Non-pigmented ciliary epithelial cell (primary cell): Measurements from ENCODE around the gene GRIK4.

Experiments
- DNase-seq: peaks from one replicate; pipeline ENCODE4 v3.0.0-alpha.2; 2010; ENCODE audit warnings: low read depth

GRIK4 gene

DNA sequence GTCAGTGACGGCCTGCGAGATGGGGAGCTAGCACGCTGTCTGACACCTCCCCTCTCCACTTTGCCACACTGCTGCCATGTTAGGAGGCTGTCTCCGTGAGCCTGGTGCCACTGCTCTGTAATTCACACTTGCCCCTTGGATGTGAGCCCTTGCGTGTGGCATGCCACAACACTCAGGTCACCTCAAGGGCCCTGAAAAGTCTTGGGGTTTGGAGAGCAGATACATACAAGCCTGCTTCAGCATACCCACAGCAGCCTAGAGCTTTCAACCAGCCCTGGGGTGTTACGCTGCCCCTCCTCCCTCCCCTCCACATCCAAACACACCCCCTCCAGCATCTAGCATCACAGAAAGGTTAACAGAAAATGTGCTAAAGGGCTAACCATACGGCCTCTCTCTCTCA lies 442.8 kb downstream of the GRIK4 start:
- DNase-seq = no peak

DNA sequence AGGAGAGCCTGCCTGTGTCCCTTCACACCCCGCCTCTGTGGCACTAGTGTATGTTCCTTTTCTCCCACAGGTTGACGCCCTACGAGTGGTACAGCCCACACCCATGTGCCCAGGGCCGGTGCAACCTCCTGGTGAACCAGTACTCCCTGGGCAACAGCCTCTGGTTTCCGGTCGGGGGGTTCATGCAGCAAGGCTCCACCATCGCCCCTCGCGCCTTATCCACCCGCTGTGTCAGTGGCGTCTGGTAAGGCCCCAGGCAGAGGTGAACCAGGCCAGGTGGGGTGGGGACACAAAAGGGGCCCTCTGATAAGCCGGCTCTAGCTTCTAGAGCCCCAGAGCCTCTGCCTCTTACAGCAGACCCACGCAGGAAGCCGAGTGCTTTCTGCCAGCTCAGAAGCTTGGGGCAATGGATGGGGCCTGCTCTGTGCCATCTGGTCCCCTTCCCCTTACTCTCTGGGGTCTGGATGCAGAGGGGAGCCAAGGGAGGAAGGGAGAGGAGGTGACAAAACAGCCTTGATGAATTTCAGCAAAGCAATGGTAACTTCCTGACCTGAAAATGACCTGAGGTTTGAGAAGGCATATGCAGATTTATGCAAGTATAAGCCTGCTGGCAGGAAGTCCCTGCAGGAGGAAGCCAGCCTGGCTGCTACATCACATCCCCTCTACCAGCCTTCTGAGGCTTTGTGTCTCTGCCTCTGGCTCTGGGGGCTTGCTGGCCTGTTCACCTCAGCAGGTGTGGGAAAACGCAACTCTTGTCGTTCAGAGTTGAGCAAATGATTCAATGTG lies 445.4 kb downstream of the GRIK4 start:
- no peak for DNase-seq

DNA sequence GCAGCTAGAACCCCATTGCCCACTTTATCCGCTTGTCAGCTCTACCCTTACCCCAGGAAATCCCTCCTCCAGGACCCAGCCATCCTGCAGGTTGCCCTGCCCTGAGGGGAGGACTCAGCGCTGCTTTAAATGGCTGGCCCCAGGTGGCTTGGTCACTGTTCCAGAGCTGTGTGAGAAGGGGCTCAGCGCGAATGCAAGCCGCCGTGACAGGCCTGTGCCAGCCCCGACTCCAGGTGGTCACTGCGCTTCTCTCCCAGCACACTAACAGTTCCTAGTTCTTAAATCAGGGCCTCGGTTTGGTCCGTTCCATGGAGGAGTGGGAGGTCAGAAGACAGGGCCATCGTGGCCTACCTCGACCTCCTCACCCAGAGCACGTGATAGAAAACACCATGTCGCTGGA lies 446.6 kb downstream of the GRIK4 start:
- DNase-seq = no peak

DNA sequence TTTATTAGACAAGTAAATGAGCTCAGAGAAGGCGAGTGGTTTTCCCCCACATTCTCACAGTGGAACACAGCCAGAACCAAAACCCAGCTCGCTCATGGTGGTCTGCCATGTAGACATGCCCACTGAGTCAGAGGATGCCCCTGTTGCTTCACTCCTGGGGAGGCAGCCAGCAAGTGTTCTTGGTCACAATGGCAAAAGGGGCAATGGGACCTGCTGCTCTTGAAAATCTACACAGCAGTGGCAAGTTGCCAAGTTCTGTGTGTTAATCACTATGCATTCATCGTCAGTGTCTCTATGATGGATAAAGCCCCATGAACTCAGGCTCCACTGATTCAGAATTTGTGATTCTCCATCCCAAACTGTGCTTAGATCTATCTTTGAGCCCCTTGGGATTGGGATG lies 447.6 kb downstream of the GRIK4 start:
- DNase-seq = no peak

DNA sequence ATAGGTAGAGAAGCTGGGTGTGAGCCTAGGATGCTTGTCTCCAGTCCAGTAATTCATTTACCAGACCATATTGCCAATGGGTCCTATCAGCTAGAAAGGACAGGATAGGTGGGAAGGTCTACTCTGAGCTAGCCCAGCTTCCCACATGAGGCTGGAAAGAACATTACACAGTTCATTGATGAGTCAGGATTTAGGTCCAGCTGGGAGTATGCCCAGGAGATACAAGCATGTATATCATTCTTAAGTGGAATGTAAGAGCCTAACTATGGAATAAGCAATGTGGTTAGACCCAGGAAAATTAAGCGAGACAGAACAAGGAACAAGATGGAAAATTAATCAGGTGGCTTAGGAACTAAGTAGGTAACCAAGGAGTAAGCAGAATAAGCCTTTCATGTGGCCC lies 453.3 kb downstream of the GRIK4 start:
- DNase-seq = no peak

DNA sequence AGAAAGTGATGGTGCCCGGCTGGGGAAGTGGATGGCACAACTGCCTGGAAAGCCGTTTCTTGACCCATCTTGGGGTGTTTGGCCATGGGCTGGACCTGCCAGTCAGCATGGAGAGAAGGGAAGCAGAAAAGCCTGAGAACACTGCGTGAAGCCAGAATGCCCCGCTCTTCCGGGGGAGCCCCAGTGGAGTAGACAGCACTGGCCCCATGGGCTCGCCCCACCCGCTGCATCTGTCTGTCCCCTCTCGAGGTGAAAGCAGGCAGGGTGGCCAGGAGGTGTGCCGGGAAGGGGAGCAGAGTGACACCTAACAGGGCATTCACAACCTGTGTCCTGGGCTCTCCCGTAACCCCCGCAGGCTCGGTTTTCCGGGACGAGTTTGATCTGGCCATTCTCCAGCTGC lies 455.3 kb downstream of the GRIK4 start:
- DNase-seq = no peak

DNA sequence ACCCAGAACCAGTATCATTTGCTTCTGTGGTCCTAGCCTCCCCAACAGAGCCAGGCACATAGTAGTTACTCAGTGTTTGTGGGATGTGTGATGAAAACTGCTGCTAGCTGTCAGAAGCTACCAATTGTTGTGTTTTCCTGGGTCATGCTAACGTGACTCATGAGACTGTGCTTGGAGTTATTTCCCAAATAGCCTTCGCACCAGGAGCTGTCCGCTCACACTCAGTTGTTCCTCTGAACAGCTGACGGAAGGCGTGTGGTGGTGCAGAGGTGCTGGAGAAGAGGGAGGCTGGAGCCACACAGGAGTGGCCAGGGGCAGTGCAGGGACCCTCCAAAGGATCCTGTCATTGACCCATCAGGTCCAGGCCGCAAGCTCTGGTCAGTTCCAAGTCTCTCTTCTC lies 458.4 kb downstream of the GRIK4 start:
- DNase-seq = no peak

DNA sequence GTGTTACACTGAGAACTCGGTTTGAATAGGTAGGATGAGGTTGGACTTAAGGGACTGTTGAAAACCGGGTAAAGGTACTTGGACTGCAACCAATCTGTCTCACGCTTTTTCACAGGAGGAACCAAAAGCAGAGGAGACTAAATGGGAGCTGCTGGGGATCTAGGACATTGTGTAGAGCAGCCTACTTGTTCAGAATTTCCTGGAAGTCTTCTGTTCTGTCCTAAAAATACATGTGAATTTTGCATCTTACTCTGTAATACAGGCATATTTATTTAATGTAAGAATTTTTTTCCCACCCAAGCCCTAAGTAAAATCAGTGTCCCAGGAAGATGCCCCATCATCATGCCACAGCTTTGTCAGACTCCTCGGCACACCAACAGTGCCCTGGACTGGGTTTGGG lies 460.3 kb downstream of the GRIK4 start:
- no peak for DNase-seq

DNA sequence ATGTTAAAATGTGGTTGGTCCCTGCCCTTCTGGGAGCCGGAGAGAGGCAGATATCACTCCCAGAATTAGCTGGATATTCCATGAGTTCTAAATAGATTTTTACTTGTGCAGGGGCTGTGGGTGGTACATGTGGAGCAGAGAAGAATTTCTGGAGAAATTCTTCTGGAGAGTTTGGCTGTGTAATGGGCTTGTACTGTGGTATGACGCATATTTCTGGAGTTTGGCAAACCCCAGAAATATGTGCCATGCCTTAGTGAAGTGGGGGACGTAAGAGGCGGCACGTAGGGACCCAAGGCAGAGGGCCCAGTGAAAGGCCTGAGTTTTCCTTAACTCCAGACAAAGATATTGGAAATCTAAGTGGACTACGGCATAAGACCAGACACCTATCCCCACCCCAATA lies 461.1 kb downstream of the GRIK4 start:
- DNase-seq = no peak

DNA sequence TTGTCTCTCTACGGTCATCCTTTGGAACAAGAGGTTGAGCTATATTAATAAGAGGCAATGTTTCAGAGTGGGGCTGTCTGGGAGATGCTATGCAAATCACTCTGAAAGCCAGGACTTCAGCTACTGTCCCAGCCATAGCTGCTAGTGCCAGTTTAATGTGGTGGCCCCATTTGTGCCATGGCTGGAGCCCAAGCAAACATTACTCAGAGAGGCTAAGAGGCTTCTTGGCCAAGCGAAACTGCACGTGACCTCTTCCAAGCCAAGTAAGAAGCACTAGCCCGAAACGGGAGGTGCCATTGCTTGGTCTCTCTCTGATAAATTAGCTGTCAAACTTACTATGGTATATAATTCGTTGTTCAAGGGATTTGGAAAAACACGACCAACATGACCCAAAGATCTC lies 462.0 kb downstream of the GRIK4 start:
- DNase-seq = no peak

DNA sequence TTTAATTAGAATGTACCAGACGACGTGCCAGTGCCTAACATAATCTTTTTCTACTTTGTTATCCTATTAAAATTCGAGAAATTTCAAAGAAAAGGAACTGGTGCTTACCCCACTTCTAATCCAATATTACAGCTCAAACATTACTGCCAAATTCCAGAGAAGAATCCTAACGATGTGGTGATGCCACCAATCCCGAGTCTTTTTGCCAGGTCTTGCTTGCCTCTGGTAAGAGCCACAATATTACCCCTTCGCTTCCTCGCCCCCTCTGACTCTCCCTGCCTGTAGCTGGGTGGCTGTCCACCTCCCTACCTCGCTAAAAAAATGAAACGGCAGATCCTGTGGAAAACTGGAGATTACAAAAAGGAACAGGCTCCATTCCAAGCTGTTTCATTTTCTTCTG lies 462.9 kb downstream of the GRIK4 start:
- DNase-seq = no peak

DNA sequence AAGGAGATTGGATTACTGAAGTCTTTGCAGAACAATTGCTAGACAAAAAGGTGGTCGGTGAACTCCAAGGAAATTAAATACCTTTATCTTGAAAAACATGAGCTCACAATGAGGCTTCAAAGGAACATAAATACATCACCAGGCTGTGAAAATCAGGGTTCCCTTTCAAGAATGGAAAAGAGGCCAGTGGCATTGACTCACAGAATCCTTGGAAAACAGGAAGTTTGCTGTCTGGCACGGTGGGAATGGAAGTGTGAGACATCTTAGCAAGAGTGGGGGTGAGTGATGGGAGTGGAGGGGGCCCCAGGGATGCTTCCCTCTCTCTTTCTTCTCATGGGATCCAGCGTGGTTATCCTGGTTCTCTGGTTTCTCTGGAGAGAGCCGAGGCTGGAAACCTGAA lies 463.4 kb downstream of the GRIK4 start:
- no peak for DNase-seq

DNA sequence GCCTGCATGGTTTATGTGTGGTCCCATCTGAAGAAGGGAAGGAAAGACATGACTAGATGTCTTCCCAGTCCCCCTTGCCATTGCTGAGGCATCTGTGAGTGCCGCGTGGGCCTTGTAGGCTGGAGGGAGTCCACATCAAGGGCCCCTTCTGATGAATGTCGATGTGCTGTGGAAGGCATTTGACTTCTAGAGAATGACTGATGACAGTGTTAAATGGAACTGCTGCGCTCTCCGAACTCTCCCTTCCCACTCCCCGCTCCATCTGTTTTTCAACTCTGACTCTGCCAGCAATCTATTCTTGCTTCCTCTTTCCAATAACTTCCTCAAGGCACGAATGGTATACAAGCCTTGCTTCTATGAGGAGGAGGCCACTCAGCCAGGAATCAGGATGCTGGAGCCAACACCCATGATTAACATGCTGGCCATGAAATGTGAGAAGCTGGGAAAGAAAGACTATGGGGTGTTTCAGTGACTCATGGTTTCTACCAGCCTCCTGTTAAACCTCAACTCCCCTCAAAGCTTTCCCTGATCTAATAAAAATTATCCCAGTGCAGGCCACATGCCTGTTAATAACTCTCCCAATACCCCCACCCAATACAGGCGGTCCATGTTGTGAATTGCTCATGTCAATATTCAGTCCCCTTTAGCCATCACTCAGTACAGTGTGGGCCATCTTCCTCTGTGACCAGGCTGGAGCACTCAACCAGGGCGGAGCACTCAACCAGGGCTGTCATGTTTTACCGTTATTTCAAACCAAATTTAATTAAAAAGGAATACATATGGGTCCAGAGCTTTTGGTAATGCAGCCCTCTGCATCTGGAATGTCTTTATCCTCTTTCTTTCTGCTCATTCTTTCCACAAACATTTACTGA lies 466.0 kb downstream of the GRIK4 start:
- DNase-seq = no peak

DNA sequence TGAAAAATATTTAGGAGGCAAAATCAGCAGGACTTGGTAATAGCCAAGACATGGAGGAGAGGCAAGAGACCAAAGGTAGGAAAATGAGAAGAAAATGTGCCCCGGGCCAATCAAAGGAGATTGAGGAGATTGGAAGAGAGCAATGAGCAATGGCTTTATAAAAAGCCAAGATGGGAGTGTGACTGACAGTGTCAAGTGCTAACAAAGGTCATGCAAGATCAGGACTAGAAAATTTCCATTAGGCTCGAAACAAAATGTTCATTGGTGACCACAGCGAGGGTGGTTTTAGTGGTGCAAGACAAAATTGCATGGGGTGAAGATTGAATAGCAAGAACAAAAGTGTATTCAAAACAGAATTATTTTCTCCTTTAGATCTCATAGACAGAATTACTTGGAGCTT lies 467.2 kb downstream of the GRIK4 start:
- DNase-seq = no peak

DNA sequence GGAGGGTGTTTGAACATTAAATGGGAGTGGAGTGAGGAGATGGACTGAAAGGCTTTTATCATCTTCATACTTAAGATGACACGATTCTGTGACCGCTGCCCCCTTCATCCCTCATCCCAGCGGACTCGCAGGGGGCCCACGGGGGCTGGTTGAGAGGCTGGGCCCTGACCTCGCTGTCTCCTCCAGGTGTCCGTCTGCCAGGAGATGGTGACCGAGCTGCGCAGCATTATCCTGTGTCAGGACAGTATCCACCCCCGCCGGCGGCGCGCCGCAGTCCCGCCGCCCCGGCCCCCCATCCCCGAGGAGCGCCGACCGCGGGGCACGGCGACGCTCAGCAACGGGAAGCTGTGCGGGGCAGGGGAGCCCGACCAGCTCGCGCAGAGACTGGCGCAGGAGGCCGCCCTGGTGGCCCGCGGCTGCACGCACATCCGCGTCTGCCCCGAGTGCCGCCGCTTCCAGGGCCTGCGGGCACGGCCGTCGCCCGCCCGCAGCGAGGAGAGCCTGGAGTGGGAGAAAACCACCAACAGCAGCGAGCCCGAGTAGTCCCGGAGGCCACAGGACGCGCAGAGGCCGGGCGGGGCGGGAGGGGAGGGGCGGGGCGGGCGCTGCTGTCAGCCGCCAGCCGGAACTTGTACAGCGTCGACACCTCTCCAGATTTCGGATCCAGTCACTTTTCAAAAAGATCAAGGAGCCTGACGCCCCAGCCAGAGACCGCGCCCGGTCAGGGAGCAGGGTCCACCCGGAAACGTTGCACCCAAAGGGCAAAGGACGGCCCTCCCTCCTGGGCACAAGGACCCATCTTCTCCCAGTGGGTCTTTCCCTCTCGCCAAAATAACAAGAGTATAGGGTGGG lies 474.4 kb downstream of the GRIK4 start:
- DNase-seq = no peak

DNA sequence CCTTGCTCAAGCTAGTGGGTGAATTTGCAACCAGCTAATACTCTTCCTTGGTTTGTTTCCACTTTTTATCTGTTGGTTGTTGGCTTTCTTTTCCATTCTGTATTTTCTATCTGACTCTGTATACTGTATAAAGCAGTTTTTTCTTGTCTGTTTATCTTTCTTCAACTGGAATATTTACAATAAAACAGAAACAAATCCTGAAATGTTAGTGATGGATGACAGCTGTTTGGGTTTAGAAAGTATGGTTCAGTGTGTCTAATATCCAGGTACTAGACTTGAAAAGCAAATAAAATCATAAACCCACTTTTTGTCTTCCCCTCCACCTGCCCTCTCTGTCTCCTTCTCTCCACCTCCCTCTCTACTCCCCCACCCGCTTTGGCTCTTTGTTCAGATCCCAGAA lies 477.1 kb downstream of the GRIK4 start:
- DNase-seq = no peak

DNA sequence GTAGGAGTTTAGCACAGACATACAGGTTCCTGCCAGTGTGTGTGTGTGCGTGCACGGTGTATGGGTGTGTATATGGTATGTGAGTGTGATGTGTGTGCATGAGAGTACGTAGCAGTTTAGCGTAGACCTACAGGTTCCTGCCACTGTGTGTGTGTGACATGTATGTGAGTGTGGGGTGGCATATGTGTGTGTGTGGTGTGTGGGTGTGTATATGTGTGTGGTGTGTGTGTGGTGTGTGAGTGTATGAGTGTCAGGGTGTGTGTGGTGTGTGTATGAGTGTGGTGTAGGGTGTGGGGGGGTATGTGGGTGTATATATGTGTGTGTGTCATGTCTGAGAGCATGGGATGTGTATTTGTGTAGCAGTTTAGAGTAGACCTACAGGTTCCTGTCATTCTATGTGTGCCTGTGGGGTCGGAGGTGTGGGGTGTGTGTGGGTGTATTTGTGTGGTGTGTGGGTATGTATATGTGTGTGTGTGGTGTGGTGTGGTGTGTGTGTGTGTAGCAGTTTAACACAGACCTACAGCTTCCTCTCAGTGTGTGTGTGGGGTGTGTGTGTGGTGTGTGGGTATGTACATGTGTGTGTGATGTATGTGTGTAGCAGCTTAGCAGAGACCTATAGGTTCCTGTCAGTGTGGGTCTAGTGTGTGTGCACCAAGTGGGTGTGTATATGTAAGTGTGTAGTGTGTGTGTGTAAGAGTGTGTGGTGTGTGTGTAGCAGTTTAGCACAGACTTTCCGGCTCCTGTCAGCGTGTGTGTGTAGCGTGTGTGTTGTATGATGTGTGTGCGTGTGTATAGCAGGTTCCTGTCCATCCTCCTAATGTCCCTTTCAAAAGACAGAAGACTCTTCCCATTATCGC lies 480.5 kb downstream of the GRIK4 start:
- no peak for DNase-seq

DNA sequence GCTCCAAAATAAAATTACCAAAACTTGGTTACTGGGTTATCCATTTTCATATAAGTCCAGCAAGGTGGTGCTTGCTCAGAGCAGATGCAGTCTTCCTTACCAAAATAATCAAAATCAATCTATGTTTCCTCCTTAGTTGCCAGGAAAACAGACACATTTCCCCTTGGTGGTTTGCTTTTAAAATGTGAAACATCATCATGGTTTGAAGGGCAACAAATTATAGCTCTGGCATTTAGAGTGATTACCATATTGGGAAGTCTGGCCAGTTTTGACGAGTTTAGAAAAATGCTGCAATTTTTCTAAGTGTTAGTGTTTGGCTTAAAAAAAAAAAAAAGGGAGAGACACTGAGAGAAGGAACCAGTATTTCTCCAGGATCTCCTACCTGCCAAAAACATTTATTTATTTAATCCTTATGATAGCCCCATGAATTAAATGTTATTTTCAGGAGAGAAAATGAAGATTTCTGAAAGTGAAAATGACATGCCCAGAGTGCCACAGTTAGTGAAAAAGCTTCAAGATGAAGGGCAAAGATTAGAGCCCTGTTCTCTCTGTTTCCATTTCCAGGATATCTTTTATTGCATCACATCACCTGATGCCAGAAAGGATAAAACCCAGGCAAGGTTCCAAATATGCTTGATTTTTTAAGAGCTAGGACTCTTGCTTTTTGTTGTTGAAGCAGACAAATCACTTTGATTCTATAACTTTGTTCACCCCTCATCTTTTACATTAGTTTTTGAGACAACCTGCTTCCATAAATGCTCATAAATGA lies 482.7 kb downstream of the GRIK4 start:
- no peak for DNase-seq

DNA sequence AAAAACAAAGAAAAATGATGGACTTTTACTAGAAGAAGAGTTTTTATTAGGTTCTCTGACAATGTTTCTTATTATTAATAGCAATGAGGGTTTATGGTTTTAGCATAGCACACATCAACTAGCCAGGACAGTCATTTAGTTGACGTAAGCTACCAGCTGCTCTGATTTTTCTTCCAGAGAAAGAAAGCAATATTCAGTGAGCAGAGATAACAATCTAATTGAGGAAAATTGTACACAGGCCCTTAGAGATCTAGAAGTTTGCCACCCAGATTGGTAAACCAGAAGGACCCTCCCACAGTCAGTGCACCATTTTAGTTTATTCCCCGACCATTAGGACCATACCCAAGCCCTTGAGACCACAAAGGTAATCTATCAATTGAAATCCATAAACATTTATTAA lies 483.6 kb downstream of the GRIK4 start:
- no peak for DNase-seq

DNA sequence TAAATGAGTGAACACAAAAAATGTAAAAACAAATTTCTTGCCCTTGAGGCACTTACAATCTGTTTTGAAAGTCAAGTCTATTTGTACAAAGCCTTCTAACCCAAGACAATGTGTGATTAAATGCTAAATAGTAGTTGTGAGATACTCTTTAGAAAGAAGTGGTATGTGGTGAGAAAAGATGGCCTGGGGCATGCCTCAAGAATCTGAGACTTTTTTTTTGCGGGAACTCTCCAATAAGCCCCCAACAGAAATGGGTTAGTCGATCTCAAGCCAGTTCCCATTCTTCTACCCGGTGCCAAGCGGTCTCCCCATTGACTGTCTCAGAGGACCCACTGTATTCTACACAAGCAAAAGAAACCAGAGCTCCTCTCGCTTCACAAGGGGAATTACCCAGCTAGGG lies 485.4 kb downstream of the GRIK4 start:
- DNase-seq = no peak

DNA sequence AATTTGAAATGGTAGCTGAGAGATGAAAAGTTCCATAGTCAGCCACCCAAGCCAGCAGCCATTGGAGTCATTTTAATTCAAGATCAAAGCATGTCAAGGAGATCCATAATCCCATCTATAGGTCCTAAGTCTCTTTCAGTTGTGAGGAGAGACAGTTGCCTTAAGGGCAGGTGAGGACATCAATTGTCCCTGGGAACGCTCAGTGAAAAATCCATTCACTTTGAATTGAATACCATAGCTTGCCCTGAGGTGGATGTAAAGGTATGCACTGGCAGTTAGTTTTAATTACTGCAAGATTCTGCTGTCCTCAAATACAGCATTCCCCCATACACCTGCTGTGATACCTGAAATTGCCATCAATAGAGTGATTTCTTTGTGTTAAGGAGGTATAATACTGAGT lies 487.0 kb downstream of the GRIK4 start:
- DNase-seq = no peak
